Activated effector memory CD4-positive, alpha-beta T cell treated with Interleukin-2 at 50 U/mL for 16 hours (primary cell): Measurements from ENCODE around the gene RBM20.

Experiments used
- DNase-seq: peaks from one replicate; pipeline ENCODE4 v3.0.0-alpha.2; 2020

Gene RBM20

GRCh38 chr10:110818311-110819256 is 174.4 kb downstream of the RBM20 start:
- DNase-seq: no peak

GRCh38 chr10:110820321-110820814 is 176.2 kb downstream of the RBM20 start:
- DNase-seq: no peak

GRCh38 chr10:110821508-110821907 is 177.4 kb downstream of the RBM20 start:
- no peak for DNase-seq

GRCh38 chr10:110822035-110822711 is 178.0 kb downstream of the RBM20 start:
- no peak for DNase-seq

- no peak for DNase-seq
These were observed 178.7 kb downstream of the RBM20 start for GRCh38 chr10:110822712-110823311.

- no peak for DNase-seq
These were observed 180.0 kb downstream of the RBM20 start for GRCh38 chr10:110824152-110824441.

GRCh38 chr10:110824660-110825059 is 180.5 kb downstream of the RBM20 start:
- DNase-seq: no peak

GRCh38 chr10:110825508-110825907 is 181.4 kb downstream of the RBM20 start:
- DNase-seq: no peak

- DNase-seq: no peak
These were observed 183.3 kb downstream of the RBM20 start for GRCh38 chr10:110827410-110827809.

- DNase-seq: no peak
These were observed 183.7 kb downstream of the RBM20 start for GRCh38 chr10:110827875-110828274.

GRCh38 chr10:110828525-110828924 is 184.4 kb downstream of the RBM20 start:
- no peak for DNase-seq

GRCh38 chr10:110829721-110830410 is 185.7 kb downstream of the RBM20 start:
- DNase-seq: no peak

GRCh38 chr10:110833234-110833940 is 189.3 kb downstream of the RBM20 start:
- no peak for DNase-seq

GRCh38 chr10:110833941-110834628 is 189.9 kb downstream of the RBM20 start:
- no peak for DNase-seq

- no peak for DNase-seq
These were observed 190.6 kb downstream of the RBM20 start for GRCh38 chr10:110834629-110835301.

GRCh38 chr10:110835841-110836240 is 191.7 kb downstream of the RBM20 start:
- DNase-seq: no peak

GRCh38 chr10:110836706-110837105 is 192.6 kb downstream of the RBM20 start:
- DNase-seq: no peak

- no peak for DNase-seq
These were observed 193.5 kb downstream of the RBM20 start for GRCh38 chr10:110837418-110838171.

GRCh38 chr10:110840225-110840922 is 196.2 kb downstream of the RBM20 start:
- no peak for DNase-seq

- DNase-seq: no peak
These were observed 196.8 kb downstream of the RBM20 start for GRCh38 chr10:110840923-110841428.
